CD4-positive, alpha-beta T cell treated with Interleukin-4 for 4 hours (primary cell): Measurements from ENCODE around the gene SLC6A5.

Experiments
- DNase-seq: peaks from one replicate; pipeline ENCODE4 v3.0.0-alpha.2; 2020

SLC6A5 gene

DNA sequence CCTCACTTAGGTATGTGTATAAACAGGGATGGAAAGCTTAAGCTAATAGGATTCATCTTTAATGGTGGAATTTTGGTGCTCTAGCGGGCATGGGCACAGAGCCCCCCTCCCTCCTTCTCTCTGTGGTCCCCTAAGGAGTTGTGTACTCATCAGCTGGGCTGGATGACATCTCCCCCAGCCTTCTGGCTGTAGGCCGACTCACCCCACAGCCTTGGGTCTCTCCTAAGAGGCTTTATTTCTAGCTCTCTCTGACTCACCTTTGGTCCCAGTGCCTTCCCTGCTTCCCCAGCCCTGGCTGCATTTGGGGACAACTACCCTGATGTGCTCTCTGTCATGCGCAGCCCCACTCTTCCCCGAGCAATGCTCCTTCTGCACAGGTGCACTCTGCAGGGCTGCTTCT, 26.9 kb downstream of the SLC6A5 start:
- no peak for DNase-seq

DNA sequence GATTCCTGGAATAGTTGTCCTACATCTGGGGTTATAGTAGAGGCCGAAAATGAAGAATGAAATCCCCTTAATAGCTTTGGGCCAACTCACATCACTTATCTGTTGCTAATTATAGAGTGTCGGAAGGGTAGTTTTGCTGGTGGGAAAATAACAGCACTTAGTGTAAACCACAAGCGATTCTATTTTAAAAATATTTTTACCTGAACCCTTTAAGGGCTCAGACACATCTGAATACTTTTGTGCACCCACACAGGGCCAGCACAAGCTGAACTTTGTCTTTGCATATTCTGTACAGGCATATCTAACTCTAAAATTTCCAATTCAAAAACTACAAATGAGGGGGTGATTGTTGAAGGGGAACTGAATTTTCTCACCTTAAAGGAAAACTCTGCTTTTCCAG, 27.6 kb downstream of the SLC6A5 start:
- no peak for DNase-seq

DNA sequence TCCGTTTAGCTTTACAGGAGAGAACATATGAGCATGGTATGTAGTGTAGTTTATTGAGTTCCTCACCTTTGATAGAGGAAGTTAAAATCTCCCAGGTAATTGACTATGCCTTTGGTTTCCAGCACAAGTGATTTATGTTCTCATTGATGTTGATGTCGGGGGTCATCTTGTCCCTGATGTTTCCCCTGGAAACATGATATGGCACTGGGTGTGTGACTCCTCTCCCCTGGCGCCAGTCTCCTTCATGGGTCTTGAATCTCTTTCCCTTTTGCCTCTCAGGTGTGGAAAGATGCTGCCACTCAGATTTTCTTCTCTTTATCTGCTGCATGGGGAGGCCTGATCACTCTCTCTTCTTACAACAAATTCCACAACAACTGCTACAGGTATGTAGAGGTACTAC, 28.3 kb downstream of the SLC6A5 start:
- DNase-seq: no peak

DNA sequence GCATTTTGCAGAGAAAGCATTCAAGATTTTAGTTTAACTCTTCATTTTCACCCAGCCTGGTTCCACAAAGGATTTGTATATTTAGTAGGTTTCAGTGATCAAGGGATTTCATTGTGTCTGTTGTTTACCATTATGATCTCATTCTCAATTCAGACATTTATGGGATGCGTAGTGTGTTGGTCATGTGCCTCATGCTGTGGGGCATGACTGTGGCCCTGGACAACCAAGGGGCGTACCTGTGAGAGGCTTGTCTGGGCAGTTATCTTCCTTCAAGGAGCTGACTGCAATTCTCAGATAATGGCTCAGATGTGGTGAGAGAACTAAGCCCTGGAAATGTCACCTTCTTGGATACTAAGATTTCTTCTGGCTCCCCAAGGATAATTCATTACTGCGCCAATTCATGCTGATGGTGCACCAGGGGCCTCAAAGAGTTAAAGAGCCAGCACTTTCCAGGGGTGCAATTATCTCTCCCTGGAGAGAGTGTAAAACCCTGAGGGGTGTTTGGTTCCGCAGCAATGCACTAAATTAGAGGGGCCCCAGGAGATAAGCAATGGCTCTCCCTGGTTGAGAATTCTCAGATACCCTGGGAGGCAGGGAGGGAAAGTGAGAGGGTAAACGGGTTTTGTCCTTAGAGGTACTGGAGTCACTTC, 32.2 kb downstream of the SLC6A5 start:
- DNase-seq: no peak

DNA sequence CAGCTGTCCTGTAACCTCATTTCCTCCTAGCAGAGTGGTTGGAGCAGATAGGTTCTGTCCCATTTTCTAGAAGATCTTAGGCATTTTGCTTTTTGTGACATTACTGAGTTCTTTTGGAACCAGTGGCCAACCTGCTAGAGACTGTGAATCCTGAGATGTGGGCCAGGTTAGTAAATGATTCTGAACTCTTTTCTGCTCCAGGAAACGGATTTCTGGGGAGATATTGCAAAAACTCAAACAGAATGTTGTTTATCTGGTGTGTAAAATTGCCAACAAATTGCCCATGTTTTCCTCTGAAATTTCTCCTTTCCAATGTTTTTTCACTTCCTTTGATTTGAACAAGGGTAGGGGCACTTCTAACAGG, 32.7 kb downstream of the SLC6A5 start:
- no peak for DNase-seq

DNA sequence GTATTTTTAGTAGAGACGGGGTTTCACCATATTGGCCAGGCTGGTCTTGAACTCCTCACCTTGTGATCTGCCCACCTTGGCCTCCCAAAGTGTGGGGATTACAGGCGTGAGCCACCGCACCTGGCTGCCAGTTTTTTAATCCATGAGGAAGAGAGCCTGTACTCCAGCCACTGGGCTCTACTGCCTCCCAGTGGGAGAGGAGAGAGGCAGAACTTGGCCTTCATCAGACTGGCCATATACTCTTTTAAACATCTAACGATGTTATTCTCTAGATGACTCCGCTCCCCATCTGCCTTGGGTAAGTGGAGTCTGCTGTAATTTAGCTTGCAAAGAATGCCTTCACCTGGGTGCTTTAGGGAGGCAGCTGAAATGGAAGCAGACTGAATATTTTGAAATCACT, 34.6 kb downstream of the SLC6A5 start:
- no peak for DNase-seq

DNA sequence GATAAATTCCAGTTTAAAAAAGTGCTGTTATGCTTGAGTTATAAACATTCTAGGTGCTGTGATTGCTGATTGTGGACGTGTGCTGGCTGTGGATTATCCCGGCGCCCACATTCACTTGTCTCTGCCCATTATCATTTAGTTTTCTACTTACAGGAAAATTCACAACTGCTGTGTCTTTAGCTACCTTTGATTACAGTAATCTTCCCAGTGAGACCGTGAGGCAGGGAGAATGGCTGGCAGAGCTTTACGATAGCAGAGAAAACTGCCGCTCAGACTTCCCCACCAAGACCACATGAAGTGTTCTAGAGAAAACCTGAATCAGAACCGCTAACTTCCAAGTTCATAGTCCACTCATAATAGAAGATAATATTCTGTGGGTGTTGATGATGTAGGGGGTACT, 35.4 kb downstream of the SLC6A5 start:
- DNase-seq: no peak

DNA sequence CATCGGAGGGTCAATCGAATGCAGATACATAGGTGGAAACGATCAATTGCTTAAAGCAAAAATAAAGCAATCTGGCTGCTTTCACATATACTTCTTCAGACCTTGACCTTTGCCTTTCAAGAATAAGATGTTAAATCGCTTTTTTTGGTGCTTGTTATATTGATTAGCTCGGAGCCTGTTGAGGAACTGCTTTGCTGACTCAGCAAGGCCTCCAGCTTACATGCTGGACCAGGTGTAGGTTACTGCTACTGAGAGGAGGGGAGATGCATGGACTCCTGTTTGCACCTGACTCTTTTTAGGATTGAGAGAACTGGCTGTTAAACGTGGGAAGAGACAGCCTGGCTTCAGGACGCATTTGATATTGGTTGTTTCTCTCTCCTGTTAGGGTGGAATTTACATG, 38.7 kb downstream of the SLC6A5 start:
- DNase-seq: no peak

DNA sequence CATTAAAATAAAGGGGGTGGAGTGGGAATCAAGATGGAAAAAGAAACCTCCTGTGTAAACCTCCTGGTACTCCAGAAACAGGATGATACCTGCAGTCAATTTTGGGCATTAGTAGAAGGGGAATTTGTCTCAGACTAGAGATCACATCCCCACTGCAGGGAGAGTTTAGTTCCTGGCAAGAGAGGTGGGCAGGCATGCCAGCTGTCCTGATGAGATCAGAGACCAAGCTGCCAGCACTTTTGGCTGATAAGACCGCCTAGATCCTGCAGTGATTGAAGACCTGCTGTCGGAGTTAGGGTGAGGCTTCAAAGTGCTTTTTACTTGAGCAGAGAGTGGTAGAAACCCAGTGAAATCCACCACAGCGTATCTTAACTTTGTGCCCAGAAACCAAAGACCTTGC, 40.3 kb downstream of the SLC6A5 start:
- no peak for DNase-seq

DNA sequence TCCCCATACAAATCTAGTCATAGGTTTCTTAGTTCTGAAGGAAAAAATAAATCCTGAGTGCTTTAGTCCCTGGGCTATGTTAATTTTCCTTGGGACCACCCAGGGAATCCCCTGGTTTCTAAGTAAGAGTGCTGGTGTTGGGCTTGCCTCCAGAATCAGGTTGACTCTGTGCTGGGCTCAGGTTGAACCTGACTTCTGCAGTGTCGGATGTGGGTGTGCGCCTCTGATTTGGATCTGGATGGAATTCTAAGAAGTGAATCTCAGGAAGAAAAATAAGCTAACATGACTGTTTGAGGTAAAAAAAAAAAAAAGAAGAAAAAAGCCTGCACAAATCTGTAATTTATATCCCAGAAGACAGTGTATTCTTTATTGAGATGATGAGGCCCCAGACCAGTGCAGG, 41.0 kb downstream of the SLC6A5 start:
- no peak for DNase-seq

DNA sequence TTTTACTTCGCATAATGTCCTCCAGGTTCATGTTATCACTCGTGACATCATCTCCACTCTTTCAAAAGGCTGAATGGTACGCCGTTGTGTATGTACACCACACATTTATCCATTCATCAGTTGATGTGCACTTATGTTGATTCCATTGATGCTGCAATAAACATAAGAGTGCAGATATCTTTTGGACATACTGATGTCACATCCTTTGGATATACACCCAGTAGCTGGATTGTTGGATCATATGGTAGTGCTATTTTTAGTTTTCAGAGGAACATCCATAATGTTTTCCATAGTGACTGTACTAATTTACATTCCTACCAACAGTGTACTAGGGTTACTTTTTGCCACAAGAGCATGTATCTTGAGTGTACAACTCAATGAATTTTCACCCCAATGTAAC, 45.0 kb downstream of the SLC6A5 start:
- no peak for DNase-seq

DNA sequence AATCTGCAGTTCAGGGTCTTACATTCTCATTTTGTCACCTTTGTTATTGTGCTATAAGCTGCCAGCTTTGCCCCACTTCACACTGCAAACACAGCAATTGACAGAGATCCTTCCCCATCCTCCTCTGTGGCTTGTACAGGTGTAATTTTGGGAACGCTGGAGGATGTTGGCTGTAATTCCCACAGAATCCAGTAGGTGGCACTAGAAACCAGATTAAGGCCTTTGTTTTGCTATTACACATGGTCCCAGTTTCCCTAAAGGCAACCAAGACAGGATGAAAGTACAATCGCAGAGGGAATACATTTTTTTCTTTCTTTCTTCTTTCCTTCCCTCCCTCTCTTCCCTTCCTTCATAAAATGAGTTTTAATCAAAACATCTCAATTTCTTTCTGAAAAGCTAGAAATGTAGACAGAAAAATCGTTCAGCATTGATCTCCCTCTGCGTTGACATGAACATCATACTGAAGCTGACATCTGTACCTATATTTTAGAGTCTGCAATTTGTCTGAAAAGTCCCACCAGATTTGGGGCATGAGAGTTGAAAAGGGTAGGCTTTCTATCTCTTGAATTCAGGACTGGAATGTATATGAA, 48.7 kb downstream of the SLC6A5 start:
- DNase-seq: peak; percentile 52

DNA sequence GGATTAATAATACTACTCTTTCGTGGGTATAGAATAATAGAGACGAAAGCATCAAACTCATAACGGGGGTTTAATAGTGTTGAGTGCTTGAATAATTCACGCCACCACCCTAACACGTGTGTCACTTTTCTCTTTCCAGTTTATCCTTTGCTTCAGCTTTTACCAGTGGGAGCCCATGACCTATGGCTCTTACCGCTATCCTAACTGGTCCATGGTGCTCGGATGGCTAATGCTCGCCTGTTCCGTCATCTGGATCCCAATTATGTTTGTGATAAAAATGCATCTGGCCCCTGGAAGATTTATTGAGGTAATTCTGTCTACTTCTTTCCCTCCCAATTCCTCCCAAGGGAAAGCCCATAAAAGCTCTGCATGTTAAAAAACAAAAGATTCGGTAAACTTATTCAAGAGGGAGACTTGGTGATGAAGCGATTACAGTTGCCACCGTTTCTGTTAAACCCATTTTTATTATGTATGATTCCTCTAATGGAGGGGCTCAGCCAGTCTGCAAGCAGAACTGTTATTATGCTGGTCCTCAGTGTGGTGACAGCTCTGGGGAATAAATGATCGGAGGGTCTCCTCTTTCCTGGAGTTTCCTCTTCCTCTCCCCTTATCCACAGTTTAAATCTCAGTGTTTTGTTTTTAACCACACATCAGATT, 52.9 kb downstream of the SLC6A5 start:
- DNase-seq: no peak

DNA sequence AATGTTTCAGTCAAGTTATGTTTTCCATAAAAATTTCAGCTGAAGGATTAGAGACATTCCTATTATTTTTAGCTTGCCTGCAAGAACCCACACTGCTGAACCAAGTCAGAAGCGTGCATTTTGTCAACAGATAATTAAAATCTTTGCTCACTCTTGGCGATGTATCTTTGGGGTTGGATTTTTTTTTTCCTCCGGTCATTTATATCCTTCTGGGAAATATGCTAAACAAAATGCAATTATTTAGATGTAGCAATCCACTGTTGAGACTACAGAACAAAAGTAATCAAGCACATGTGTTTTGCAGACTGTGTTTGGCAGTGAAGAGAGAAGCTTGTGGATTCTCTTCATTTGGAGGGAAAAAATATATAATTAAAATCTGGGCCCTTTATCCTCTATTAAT, 54.6 kb downstream of the SLC6A5 start:
- DNase-seq: no peak

DNA sequence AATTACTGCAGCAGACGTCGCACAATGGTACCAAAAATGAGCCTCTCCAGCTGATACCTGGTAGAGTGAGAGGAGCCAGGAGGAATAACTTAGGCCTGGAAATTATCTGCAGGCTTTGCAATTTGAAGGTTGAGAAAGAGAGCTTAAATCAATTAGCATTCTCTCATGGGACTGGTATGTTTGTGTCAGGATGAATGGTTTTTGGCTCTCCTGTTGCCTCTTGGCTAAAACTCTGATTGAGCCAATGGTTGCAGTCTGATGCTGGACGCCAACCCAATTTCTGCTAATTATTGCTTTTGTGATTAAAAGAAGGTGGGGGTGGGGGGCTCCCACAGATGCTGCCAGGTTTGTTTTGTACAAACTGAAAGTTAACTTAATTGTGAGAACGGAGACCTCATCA, 57.5 kb downstream of the SLC6A5 start:
- no peak for DNase-seq

DNA sequence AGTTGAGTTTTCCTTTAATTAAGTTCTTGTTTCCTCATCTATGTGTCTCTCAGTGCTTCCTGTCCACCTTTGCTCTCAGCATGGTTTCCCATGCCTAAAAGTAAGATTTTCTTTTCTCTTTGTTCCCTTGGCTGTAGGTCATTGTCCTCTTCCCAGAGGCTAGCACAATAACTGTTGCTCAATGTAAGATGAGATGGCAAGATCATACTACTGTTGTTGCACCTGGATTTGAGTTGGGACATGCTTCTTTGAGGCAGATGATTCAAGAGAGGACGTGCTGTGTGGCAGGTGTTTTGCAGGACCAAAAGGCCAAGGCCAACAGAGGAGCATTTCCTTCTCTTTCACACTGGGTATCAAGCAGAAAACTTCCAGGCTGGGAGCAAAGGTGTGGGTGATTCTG, 58.7 kb downstream of the SLC6A5 start:
- DNase-seq: no peak

DNA sequence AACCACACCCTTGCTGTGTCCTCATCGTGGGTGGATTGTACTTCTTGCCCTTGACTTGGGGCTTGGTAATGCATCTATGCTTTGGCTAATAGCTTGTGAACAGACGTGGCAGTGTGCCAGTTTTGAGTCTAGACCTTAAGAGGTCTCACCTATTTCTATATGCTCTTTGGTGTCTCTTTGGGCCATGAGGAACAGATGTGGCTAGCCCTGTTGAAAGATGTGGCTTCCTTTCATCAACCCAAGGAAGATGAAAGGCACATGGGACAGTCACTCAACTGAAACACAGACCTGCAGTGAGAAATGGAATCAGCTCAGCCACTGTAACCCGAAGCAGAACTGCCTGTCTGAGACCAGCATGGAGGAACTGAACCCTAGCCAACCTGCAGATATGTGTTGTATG, 62.0 kb downstream of the SLC6A5 start:
- DNase-seq: no peak

DNA sequence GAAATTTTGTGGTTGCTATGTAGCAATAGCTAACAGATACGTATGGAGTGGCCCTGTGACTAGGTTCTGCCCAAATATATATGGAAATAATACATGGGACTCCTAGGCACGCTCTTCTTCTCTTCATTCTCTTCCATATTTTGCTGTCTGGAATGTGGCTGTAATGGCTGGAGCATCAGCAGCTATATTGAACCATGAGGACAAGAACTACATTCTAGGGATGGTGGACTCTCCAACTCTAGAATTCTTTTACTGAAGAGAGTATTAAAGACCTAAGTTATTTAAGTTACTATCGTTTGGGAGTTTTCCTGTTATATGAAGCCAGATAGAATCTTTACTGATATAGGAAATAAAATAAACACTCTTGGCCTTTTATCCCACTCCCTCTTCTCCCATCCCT, 62.4 kb downstream of the SLC6A5 start:
- no peak for DNase-seq

DNA sequence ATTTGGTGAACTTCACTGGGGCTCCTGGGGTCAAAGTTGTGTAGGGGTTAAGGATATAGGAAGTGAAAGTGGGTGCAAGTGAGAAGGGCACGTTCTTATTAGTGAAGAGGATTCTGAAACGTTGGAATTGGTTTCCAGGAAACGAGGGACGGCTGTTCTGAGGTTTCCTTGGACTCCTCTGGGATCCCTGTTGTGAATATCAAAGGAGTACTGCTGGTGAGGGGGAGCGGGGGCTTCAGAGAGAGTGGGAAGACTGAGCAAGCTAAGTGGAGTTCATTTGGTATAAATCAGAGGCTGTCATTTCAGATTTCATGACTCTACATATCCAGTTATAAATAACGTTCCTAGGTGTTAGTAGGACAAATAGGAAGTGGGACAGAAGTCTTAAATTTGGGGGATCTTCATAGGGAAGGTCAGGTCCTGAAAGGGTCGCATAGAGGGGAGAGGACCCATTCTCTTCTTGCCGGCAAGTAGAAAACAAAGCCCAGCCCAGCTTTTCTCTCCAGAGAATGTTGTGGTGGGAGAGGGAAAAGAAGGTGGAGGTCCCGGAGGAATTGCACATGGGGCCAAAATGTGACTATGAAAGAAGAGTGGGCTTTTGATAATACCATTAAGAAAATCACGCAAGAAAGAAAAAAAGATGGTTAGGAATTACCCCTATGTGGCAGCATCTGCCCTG, 68.9 kb downstream of the SLC6A5 start:
- DNase-seq: no peak

DNA sequence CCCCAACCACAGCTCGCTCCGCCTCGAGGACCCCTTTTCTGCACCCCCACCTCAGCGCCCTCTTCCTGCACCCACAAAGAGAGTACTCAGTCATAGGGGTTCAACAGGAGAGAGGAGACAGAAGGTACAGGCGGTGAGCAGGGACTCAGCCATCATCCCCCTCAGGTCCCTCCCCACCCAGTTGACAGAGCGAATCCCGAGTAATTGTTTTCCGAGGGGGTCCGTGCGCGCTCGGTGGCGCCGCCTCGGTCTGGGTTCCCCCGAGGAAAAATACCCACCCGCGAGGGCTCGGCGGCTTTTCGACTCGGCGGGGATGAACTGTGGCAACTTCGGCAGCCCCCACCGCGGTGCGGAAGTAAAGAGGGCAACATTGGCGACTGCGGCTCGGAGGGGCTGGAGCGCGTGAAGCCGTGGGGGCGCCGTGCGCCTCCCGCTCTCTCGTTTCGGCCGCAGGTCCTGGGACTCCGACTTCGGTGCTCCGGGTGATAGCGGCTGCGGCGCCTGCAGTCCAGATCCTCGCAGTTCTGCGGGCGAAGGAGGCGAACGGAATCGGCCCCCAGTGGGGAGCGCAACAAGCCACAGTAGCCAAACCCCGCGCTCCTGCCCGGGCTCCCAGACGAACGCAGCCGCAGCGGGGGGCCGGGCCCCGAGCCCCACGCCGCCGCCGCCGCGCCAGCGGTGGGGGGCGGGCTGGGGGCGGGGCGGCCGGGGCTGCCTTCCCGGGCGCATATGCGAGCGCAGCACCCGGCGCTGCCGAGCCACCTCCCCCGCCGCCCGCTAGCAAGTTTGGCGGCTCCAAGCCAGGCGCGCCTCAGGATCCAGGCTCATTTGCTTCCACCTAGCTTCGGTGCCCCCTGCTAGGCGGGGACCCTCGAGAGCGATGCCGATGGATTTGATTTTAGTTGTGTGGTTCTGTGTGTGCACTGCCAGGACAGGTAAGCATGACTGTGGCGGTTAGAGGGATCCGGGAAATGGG, 69.7 kb downstream of the SLC6A5 start, which contains the start of gene NELL1:
TSS of gene NELL1 (plus strand) at position 743 of the 976 bp plus-strand sequence.
- DNase-seq: no peak

DNA sequence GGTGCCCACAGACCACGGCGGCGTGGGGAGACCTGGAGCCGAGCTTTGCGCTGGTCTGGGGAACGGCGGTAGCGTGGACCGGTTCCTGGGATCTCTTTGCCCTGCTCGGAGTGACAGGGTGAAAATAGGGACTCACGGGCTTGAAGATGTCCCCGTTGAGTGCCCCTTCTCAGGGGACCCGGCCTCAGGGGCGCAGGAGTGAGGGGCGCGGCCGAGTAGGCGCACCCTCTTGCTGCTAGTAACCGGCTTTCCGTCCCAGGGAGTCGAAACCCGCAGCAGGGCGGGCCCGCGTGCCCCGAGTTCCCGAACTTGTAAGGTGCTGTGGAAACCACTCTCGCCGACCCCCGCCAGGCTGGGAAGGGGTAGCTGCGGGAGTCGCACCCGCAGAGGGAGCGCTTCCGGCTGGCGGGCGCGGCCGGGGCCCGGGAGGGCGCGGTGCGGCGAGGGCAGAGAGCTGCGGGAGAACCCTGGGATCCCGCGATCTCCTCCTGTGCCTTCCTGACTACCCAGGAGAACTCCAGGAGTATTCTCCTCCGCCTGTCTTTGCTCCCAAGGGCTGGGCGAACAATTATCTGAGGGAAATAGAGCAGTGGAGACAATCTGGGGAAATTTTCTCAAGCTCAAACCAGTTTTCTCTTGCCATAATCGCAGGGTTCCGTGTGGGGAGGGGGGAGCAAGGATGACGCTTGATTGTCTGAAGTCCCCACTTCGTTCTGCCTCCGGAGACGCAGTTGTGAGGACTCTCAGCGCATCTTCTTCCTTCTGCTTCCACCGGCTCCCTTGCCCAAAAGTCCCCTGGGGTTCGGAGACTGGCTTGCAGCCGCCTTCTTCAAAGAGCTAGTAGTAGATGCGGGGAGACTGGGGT, 70.6 kb downstream of the SLC6A5 start:
- no peak for DNase-seq

DNA sequence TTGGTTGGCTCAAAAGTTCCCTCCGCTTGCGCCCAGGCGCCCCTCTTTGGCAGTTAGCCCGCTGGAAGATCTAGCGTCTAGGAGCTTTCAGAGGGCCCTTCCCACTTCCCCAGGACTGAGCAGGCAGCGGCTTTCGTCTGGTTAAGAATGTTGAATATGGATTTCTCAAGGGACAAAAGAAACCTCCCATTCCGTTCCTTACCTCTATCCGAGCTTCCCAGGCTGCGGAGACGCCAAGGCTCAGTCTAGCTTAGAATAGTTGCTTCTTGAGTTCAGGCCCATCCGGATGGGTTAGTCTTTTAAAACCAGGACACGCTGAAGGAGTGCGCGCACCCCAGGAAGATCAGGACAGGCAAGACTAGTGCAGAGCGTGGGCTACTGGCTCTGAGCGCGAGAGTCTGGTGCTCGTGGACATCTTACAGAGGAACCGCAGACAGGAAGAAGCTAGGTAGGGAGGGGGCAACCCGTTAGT, 71.6 kb downstream of the SLC6A5 start:
- DNase-seq: no peak
